GM19452 (cell line): ENCODE results near the gene SNAP91.
"Not testable (repeated sequence)": the region's sequence is repeated elsewhere in the genome, so short reads cannot be mapped to it uniquely, and the experiment has no call there.

Experiments
- ATAC-seq: cut with Tn5 transposase; IDR thresholded peaks from one replicate; pipeline ENCODE4 v1.9.1; 2021; ENCODE audit not compliant: unreplicated experiment

Gene SNAP91, protein sequence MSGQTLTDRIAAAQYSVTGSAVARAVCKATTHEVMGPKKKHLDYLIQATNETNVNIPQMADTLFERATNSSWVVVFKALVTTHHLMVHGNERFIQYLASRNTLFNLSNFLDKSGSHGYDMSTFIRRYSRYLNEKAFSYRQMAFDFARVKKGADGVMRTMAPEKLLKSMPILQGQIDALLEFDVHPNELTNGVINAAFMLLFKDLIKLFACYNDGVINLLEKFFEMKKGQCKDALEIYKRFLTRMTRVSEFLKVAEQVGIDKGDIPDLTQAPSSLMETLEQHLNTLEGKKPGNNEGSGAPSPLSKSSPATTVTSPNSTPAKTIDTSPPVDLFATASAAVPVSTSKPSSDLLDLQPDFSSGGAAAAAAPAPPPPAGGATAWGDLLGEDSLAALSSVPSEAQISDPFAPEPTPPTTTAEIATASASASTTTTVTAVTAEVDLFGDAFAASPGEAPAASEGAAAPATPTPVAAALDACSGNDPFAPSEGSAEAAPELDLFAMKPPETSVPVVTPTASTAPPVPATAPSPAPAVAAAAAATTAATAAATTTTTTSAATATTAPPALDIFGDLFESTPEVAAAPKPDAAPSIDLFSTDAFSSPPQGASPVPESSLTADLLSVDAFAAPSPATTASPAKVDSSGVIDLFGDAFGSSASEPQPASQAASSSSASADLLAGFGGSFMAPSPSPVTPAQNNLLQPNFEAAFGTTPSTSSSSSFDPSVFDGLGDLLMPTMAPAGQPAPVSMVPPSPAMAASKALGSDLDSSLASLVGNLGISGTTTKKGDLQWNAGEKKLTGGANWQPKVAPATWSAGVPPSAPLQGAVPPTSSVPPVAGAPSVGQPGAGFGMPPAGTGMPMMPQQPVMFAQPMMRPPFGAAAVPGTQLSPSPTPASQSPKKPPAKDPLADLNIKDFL

DNA sequence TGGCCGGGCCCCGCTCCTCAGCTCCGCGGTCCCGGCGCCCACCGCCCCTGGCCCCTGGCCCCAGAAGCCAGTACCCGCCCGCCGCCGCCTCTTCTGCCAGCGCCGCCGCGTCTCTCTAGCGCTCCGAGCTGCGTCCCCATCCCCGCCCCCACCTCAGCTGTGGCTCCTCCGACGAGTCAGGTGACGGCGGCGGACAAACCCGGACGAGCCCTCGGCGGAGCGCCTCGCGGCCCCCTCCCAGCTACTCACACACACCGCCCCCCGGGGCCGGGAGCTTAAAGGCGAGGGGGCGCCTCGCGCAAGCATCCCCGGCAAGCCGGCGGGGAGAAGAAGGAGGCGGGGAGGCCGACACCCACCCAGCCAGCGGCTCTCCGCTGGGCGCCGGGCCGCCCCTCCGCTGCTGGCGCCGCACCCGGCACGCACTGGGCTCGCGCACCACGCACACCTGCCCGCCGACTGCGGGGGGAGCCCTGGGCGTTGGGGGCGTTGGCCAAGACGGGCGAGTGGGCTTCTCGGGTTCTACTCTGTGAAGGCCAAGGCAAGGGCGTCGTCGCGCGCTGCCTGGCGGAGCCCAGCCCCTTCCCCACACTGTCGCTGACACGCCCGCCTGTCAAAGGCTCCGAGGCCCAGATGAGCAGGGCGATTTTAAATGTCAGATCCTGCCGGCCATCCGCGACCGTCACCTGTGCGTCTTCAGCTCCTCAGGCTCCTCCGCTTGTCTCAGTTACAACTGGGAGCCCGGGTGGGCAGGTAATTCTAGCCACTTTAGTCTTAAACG, at the start of gene SNAP91:
SNAP91 (minus strand) TSS at position 132 of the 778 bp plus-strand sequence. CDS start 1,174 bp downstream, outside the sequence.
- ATAC-seq = no peak

DNA sequence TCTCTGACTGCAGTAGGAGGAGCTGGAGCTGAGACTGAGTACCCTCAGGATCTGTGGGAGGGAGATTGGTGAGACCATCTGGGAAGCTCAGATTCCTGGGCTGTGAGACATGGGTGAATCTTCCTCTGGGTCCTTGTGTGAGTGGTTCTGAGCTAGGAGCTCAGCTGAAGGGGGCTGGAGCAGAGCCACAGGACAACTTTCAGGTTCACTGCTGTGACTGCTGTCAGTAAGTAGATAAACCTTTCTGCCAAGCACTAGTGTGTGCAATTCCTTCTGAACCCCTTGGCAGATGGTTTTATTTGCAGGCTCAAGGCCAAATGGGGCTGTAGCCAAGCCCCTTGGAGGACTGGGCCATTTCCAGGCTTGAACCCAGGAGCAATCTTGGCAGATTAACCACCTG, 49.6 kb upstream of the SNAP91 start:
- no peak for ATAC-seq

DNA sequence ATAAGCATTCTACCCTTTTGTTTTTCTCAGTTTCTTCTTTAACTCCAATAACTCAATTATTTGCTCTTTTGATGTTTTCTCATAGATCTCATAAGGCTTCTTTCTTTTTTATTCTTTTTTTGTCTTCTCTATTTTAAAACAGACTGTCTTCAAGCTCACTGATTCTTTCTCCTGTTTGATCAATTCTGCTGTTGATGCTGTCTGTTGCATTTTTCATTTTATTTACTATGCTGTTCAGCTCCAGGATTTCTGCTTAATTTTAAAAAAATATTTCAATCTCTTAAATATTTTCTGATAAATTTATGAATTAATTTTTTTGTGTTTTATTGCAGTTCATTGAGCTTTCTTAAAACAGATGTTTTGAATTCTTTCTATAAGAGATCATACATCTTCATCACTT, 48.1 kb upstream of the SNAP91 start:
- no peak for ATAC-seq

DNA sequence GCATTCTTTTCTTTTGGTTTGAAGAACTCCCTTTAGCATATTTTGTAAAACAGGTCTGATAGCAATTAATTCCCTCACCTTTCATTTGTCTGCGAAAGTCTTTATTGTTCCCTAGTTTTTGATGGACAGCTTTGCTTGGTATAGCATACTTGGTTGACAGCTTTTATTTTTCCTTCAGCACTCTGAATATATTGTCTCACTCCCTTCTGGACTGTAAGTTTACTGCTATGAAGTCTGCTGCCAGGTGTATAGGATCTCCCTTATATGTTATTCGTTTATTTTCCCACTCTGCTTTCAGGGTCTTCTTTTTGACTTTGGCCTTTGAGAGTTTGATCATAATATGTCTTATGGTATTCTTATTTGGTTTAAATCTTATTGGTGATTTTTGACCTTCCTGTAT, 47.7 kb upstream of the SNAP91 start:
- no peak for ATAC-seq

DNA sequence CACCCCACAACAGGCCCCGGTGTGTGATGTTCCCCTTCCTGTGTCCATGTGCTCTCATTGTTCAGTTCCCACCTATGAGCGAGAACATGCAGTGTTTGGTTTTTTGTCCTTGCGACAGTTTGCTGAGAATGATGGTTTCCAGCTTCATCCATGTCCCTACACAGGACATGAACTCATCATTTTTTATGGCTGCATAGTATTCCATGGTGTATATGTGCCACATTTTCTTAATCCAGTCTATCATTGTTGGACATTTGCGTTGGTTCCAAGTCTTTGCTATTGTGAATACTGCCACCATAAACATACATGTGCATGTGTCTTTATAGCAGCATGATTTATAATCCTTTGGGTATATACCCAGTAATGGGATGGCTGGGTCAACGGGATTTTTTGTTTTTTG, 43.5 kb upstream of the SNAP91 start:
- not testable (repeated sequence) for ATAC-seq

DNA sequence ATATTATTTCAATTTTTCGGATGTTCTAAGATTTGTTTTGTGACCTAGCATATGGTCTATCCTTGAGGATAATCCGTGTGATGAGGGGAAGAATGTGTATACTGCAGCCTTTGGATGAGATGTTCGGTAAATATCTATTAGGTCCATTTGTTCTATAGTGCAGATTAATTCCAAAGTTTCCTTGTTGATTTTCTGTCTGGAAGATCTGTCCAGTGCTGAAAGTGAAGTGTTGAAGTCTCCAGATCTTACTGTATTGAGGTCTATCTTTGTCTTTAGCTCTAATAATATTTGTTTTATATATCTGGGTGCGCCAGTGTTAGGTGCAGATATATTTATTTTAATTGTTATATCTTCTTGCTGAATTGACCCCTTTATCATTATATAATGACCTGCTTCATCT, 32.2 kb upstream of the SNAP91 start:
- ATAC-seq = no peak

DNA sequence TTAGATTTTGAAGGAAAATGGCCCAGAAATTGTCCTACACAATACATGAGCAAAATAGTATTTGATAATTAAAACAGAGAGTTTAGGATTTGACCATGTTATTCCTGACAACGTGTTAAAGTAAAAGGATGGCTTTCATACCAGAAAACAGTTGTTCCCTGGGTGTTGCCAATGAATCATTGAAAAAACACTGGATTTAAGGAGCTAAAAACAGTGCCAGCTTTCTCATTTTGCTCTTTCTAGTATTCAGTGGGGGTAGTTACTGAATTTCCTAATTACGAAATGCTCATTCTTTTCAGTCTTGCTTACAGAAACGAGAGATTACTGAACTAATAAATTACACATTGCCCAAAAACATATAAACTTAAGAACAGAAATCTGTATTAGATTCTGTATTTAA, 26.6 kb upstream of the SNAP91 start:
- no peak for ATAC-seq

DNA sequence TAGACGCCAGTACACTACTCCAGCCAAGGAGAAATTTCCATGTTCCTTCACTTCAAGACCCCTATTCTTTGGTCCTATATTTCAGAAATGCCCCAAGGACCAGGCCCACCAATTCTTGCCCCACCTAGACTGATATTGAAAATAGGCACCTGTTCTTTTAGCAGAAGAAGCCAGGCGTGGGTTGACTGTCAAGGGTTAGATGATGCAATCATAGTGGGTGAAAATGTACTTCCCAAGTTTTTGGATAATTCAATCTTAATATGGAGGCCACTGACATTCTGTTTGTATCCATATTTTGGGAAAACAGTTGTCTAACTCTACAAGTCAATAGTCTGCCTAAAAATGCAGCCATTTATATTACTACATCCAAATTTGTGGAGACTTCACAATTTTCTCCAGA, 21.0 kb upstream of the SNAP91 start:
- ATAC-seq = no peak

DNA sequence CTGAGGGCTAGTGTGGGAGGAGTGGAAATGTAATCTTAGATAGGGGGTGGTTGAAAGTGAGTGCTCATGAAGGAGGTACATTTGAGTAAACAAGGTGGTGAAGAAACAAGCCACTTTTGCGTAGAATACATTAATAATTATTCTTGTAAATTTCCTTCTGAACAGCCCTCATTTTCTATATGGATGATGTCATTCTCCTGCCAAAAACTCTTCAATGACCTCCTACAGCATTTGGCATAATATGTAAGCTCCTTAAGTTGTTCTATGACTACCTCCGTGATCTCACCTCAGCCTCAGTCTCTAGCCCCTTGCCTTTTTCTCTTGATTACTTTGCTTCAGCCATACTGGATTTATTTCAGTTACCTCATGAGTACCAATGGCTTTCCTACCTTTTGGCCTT, 14.0 kb upstream of the SNAP91 start:
- no peak for ATAC-seq

DNA sequence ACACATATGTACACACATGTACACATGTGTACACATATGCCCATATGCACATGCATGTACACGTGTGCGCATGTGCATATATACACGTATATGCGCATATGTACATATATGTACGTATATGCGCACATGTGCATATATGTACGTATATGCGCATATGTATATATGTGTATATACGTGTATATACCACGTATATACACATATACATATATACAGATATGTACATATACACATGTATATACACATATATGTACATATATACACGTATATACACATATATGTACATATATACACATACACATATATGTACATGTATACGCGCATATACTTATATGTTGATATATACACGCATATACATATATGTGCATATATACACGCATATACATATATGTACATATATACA, 8.9 kb upstream of the SNAP91 start:
- no peak for ATAC-seq

DNA sequence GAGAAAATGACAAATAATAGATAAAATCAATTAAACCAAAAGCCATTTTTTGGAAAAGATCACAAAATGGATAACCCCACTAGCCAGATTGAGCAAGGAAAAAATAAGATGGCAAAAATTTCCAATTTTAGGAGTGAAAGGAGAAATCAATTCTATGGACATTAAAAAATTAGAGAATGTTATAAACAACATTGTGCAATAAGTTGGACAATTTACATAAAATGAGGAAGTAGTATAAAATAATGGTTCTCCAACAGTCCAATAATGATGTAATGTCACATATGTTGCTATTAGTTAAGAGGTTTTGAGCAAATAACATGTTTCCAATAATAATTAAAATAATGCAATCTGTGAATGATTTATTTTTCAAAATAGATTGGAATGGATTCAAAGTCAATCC, 3.1 kb upstream of the SNAP91 start:
- no peak for ATAC-seq

DNA sequence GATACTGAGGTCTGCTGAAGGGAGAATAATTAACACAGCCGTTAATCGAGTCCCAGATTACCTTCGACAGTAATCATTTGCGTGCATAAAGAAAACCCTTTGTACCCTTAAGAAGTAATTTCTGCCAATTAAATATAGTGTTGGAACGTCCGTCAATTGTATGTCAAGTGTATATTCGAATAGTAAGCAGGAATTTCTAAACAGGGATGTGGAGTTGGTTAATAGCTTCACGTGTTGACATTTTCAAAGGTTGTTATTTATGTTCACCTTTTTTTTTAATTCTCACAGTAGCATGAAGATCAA, 798 bp upstream of the SNAP91 start:
- no peak for ATAC-seq

DNA sequence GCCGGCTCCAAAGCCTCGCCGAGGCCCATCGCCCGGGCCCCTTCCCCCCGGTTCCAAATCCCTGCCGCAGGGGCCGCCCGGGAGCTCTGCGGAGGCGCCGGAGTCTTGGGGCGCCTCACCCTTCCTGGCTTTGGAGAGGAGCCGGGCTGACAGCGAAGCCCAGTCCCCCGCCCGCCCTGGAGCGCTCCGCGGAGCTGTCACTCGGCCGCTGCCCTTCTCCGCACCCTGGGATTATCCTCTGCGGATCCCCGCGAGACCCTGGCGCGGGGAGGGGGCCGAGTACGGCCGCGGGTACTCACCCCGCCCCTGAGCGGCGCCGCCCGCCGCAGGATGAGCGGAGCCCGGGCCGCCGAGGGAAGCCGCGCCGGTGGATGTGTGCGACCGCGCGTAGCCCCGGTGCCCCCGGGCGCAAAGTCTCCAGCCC, 343 bp downstream of the SNAP91 start:
- no peak for ATAC-seq

DNA sequence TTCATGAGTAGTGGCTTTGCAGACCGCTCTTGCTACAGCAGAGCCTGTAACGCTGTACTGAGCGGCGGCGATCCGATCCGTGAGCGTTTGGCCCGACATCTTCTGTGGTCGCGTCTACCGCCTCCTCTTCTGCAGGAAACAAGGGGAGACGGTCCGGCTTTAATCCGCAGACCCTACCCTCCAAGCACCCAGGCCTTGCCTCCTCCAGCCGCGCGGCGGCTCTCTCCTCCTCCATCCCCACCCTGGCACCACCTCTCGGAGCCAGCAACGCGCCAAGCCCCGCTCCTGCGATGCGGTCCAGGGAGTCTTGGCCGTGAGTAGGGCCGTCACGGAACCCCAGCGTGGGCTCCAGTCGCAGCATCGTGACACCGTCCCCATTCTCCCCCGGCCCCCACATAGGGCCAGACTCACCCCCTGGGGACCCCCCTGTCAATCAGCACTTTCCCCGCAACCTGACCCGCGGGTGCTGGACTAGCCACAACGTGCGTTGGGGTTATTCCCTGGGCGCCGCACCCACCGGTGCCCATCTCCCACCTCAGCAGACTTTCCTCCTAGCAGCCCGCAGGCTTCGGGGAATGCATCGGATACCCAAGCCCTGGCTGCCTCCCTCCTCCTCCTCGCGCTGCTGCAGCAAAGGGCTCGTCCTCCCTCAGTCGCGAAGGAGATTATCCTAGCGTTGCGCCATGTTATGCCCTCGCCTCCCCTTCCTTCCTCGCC, 914 bp downstream of the SNAP91 start:
- ATAC-seq = no peak

DNA sequence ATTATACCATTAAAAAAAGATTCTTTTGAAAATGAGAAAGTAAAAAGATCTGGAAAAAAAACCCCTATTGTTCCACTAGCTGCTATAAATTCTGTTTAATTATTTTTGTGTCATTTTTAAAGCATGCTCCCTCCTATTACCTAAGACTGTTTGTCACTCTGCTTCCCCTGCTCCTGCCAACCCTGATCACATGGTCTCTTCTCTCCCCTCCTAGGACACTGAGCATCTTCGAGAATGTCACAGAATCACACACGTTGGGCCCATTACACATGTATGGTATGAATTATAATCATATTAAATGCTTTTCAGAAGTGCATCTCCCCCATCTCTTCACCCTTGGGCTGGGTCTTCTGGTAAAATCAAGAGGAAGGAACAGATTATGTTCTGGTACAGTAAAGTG, 6.2 kb downstream of the SNAP91 start:
- no peak for ATAC-seq

DNA sequence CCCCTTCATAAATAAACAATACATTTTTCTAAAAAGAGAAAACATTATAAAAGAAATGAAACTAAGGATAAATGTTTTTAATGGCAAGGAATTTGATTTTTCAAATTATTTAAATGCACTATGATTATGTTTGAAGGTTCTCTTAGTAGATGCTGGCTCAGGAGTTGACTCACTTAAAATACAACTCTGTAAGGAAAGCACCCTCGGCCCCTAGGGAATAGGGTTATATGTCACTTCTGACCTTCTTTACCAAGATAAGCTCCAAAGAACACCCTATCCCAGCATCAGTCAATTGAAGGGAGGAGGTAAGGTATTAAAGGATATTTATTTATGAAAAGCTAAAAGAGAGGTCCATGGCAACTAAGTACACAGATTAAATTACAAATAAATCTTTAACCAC, 6.8 kb downstream of the SNAP91 start:
- no peak for ATAC-seq

DNA sequence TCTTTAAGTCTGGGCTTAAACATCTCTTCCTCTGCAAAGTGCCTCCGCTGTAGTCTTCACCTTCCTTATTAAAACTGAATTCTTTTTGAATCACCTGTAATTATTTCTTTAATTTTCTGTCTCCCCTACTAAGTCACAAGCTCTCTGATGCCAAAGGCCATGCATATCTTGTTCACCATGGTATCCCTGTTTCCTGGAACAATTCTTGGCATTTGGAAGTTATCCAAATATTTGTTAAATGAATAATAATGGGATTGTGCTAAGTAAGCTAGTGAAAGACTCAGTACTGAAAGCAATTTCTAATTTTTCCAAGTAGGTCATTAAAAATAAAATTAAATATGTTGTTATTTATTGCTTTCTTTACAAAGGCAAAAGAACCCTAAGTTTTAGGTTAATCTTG, 12.2 kb downstream of the SNAP91 start:
- ATAC-seq = no peak

DNA sequence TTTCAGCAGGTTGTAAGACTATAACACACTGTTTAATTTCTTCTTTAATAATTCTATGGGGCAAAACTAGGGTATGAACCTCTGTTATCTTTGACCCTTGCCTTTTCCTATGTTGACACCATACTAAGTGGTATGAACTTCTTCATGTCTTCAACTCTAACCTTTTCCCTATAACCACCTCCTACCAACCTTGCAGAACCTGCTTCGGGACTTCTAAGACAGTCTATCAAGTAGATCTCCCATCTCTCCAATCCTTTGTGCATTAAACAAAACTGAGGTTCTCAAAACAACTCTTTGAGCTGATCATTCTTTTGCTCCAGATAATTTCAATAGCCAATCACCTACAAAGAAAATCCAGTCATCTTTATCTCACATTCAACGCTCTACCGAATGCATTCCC, 23.4 kb downstream of the SNAP91 start:
- ATAC-seq = no peak

DNA sequence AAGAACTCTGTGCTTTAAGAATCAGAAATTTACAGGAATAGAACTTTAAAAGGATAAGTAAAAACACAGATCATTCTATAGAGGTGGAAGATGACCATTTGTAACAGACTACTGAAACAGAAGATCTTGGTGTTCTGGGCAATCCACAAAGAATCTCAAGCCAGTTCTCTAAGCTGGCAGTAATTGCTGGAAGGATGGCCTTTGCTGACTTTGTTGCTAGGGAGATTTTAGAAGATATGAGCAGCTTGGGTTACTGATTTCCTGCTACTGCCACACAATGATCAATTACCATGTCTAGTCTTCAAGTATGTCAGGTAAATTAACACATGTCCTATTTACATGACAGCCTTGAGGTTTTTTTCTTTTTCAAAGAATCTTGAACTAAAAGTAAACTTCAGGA, 31.1 kb downstream of the SNAP91 start:
- no peak for ATAC-seq

DNA sequence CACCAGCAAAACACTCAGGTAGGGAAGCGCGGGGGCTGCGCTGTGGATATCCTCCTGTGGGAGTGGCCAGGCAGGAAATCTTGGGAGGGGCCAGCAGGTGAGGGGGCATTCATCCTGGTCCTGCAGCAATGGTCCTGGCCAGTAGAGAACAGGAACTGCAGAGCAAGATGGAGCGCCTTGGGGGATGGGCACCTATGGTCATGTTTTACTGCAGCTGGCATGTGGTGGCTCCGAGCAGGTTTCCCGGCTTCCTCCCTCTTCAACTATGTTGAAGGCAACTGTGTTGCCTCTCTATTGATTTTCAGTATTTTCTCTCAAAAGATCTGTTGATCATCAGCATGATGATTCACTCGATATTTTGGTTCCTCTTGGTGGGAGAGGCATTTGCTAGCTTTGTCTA, 70.9 kb downstream of the SNAP91 start:
- no peak for ATAC-seq

DNA sequence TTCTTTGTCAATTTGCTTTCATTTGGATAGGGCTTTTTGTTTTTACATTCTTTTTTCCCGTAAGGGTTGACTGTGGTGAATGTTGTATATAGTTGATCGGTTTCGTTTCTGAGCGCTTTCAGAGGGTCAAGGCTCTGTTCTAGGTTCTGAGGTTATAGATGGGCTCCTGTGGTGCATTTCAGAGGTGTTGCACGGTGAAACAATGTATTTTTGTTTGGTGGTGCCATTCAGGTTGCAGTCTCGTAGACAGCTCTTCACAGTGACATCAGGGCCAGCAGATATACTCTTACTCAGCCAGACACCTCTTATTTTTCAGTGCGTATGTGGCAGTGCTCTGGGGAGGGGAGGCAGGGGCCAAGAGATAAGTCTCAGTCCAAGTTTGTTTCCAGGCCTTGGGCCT, 72.1 kb downstream of the SNAP91 start:
- ATAC-seq = no peak
